OCI-LY1 (cell line): Measurements from ENCODE around the gene TRIM40.

Source experiments
- H2AFZ ChIP-seq: fragments of 200-600 bp; sonication (generic), shearing (Covaris generic); 2 replicates; pipeline ENCODE4 v1.6.0; 2014; ENCODE audit warnings: antibody characterized with exemption, mild to moderate bottlenecking, low read length
- H3F3A ChIP-seq: fragments of 200-600 bp; sonication (generic), shearing (Covaris generic); 2 replicates; pipeline ENCODE4 v1.6.0; 2014; ENCODE audit warnings: mild to moderate bottlenecking, antibody characterized with exemption, low read length, moderate library complexity; ENCODE audit not compliant: insufficient read depth
- H3K27ac ChIP-seq: fragments of 200-600 bp; sonication (generic); 2 replicates; pipeline ENCODE4 v1.5.1; 2014; ENCODE audit warnings: low read length, mixed run types, mild to moderate bottlenecking, low read depth; ENCODE audit not compliant: poor library complexity, severe bottlenecking
- H3K27me3 ChIP-seq: fragments of 200-600 bp; sonication (generic); 2 replicates; pipeline ENCODE4 v1.6.0; 2014; ENCODE audit warnings: antibody characterized with exemption, mild to moderate bottlenecking, low read length, moderate library complexity; ENCODE audit not compliant: insufficient read depth
- H3K36me3 ChIP-seq: fragments of 200-600 bp; sonication (generic); 2 replicates; pipeline ENCODE4 v1.6.1; 2014; ENCODE audit warnings: mild to moderate bottlenecking, antibody characterized with exemption, low read length, moderate library complexity, mixed read lengths; ENCODE audit not compliant: insufficient read depth
- H3K4me1 ChIP-seq: fragments of 200-600 bp; sonication (generic); 2 replicates; pipeline ENCODE4 v1.5.1; 2014; ENCODE audit warnings: mild to moderate bottlenecking, low read length, moderate library complexity; ENCODE audit not compliant: insufficient read depth, severe bottlenecking
- H3K4me2 ChIP-seq: fragments of 200-600 bp; sonication (generic), shearing (Covaris generic); 2 replicates; pipeline ENCODE4 v1.6.1; 2014; ENCODE audit warnings: low read length
- H3K4me3 ChIP-seq: fragments of 200-600 bp; sonication (generic); 2 replicates; pipeline ENCODE4 v1.5.1; 2014; ENCODE audit warnings: low read length, low read depth, mild to moderate bottlenecking, mixed read lengths; ENCODE audit not compliant: poor library complexity, severe bottlenecking
- H3K79me2 ChIP-seq: fragments of 200-600 bp; shearing (Covaris generic); 2 replicates; pipeline ENCODE4 v1.6.1; 2016; ENCODE audit warnings: mixed run types, low read length, mixed read lengths; ENCODE audit not compliant: insufficient read depth
- H3K9ac ChIP-seq: fragments of 200-600 bp; sonication (generic), shearing (Covaris generic); 2 replicates; pipeline ENCODE4 v1.6.1; 2014; ENCODE audit warnings: mild to moderate bottlenecking, low read length, mixed read lengths
- H3K9me2 ChIP-seq: fragments of 200-600 bp; sonication (generic), shearing (Covaris generic); 2 replicates; pipeline ENCODE4 v1.6.1; 2014; ENCODE audit warnings: low read depth, mild to moderate bottlenecking, low read length, mixed read lengths
- H3K9me3 ChIP-seq: fragments of 200-600 bp; shearing (Covaris generic); 2 replicates; pipeline ENCODE4 v1.6.1; 2014; ENCODE audit warnings: low read length, mixed read lengths
- H4K20me1 ChIP-seq: fragments of 200-600 bp; sonication (generic), shearing (Covaris generic); 2 replicates; pipeline ENCODE4 v1.6.0; 2016; ENCODE audit warnings: mild to moderate bottlenecking, low read length; ENCODE audit not compliant: insufficient read depth
- EZH2 ChIP-seq: fragments of 200-600 bp; sonication (generic), shearing (Covaris generic); IDR thresholded peaks from 2 replicates; pipeline ENCODE4 v1.8.0; 2017; ENCODE audit warnings: borderline replicate concordance, mixed run types, mild to moderate bottlenecking, antibody characterized with exemption, low read length, moderate library complexity, mixed read lengths
- TF ChIP-seq, protein P1 (sequence below): fragments of 200-600 bp; sonication (generic), shearing (Covaris generic); IDR thresholded peaks from 2 replicates; pipeline ENCODE4 v1.5.1; 2017; ENCODE audit warnings: mild to moderate bottlenecking, antibody characterized with exemption, low read length, moderate library complexity, mixed read lengths

The TRIM40 gene

DNA sequence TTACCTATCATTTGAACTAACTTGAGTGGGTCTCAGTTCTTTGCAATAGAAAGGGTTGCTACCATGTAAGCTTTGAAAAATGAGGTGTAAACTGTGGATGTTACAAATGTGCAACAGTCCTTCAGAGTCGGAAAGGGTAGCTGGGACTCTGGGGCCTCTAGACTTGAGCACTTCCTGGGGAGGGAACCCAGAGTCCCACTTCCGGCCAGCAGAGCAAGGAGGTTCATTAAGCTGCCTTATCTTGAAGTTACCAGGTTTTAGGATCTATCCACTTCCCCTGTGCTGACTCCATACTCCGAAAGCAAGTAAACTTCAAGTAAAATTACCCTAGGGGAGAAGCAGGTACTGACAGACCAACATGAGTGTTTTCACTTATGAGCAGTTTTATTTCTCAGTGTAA is 15.6 kb downstream of the TRIM40 start:
- Histone ChIP-seq H4K20me1 (no peaks in the 10 kb centered on the region), H3K9me2 (no peaks in the 10 kb centered on the region), H3K27me3 (peaks cover 4% of the 10 kb centered on the region), H3K36me3 (no peaks in the 10 kb centered on the region), H3K9me3 (no peaks in the 10 kb centered on the region), H3K27ac (no peak overlapping the region), H3F3A (no peaks in the 10 kb centered on the region), H3K4me2 (no peak overlapping the region), H2AFZ (no peak overlapping the region), H3K4me3 (no peak overlapping the region), H3K79me2 (no peaks in the 10 kb centered on the region), H3K4me1 (no peaks in the 10 kb centered on the region), H3K9ac (no peak overlapping the region)
- no peak for TF ChIP-seq EZH2
- TF ChIP-seq, protein P1, sequence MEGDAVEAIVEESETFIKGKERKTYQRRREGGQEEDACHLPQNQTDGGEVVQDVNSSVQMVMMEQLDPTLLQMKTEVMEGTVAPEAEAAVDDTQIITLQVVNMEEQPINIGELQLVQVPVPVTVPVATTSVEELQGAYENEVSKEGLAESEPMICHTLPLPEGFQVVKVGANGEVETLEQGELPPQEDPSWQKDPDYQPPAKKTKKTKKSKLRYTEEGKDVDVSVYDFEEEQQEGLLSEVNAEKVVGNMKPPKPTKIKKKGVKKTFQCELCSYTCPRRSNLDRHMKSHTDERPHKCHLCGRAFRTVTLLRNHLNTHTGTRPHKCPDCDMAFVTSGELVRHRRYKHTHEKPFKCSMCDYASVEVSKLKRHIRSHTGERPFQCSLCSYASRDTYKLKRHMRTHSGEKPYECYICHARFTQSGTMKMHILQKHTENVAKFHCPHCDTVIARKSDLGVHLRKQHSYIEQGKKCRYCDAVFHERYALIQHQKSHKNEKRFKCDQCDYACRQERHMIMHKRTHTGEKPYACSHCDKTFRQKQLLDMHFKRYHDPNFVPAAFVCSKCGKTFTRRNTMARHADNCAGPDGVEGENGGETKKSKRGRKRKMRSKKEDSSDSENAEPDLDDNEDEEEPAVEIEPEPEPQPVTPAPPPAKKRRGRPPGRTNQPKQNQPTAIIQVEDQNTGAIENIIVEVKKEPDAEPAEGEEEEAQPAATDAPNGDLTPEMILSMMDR, result no peak

- Histone ChIP-seq H4K20me1 (no peaks in the 10 kb centered on the region), H3F3A (no peaks in the 10 kb centered on the region), H3K27me3 (peaks cover 4% of the 10 kb centered on the region), H3K4me1 (no peaks in the 10 kb centered on the region), H3K9me3 (no peaks in the 10 kb centered on the region), H3K9me2 (no peaks in the 10 kb centered on the region), H3K4me3 (no peak overlapping the region), H3K9ac (no peak overlapping the region), H3K36me3 (no peaks in the 10 kb centered on the region), H3K4me2 (no peak overlapping the region), H3K27ac (no peak overlapping the region), H3K79me2 (no peaks in the 10 kb centered on the region), H2AFZ (no peak overlapping the region)
- no peak for TF ChIP-seq EZH2
- TF ChIP-seq, protein P1, result no peak
Measured at GRCh38 chr6:30152016-30152673, 16.2 kb downstream of the TRIM40 start.

DNA sequence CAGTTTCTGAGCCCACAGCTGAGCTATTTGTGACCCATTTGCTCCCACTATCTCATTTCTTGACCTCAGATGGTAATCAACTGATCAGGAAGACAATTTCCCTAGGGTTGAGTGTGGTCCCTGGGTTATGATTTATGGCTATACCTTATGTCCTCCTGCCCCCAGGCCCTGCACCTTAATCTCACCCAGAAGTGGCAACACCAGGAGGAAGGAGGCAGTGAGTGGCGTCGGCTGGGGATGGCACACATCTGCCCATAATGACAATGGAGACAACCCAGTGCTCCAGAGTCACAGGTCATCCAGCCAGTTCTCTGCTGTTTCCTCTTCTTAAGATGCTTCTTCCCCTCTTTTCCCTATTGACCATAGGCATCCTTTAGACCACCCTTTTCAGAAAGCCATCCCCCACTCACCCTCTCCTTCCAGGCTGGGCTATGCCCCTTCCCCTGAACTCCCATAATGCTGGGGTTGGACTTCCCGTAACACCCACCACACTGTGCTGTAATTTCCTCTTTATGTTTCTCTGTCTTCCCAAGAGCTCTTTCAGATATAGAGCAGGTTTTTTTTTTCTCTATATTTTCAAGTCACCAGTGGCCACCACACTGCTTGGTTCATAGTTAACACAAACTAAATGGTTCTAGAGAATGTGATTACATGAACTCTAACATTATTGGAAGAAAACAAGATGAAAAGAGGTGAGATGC is 17.1 kb downstream of the TRIM40 start:
- TF ChIP-seq EZH2, result no peak
- TF ChIP-seq, protein P1, result no peak
- H3K79me2 ChIP-seq, result no peaks in the 10 kb centered on the region
- H3K36me3 ChIP-seq, result no peaks in the 10 kb centered on the region
- no peaks in the 10 kb centered on the region for H3K9me3 ChIP-seq
- no peak overlapping the region for H3K4me2 ChIP-seq
- no peaks in the 10 kb centered on the region for H3K4me1 ChIP-seq
- peaks cover 4% of the 10 kb centered on the region for H3K27me3 ChIP-seq
- H4K20me1 ChIP-seq, result no peaks in the 10 kb centered on the region
- H2AFZ ChIP-seq, result no peak overlapping the region
- H3K4me3 ChIP-seq, result no peak overlapping the region
- no peaks in the 10 kb centered on the region for H3F3A ChIP-seq
- no peaks in the 10 kb centered on the region for H3K9me2 ChIP-seq
- no peak overlapping the region for H3K9ac ChIP-seq
- H3K27ac ChIP-seq, result no peak overlapping the region
